PC-3 (cell line): ENCODE measurements around the gene IGFALS.

Source experiments
- CTCF ChIP-seq: fragments of 300-600 bp; sonication (generic); conservative IDR thresholded peaks from 2 replicates; pipeline ENCODE4 v1.5.1; 2017; ENCODE audit warnings: antibody characterized with exemption, low read depth, mild to moderate bottlenecking, low read length
- EZH2 ChIP-seq: fragments of 300-600 bp; sonication (generic); IDR thresholded peaks from one replicate; pipeline ENCODE4 v1.6.1; 2017; ENCODE audit warnings: antibody characterized with exemption, mild to moderate bottlenecking, low read length; ENCODE audit not compliant: unreplicated experiment

- no peak for TF ChIP-seq CTCF
- no peak for TF ChIP-seq EZH2
These were observed 39.4 kb upstream of the IGFALS start for GRCh38 chr16:1832838-1833454.
